Measurements from ENCODE around the gene TRIM46.

Gene TRIM46

DNA sequence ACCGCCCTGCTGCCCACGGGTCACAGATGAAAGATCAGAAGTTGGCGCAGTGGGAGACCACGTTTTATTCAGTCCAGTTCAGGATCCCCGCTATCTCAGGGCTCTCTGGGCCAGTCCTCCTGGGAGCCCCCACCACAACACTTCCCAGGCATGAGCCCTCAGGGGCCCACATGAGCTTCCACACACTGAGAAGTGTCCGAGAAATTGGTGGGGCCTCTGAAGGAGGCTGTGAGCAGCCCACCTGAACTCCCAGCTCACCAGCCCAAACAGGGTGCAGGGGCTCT is 12.1 kb downstream of the TRIM46 start:
- Histone ChIP-seq H4K20me1 (ENCODE audit: insufficient read depth) (no peaks in the 10 kb centered on the region), H3K27me3 (ENCODE audit: insufficient read depth, low read depth) (no peaks in the 10 kb centered on the region), H3K4me1 (ENCODE audit: low read depth, poor library complexity, severe bottlenecking) (peaks cover 4% of the 10 kb centered on the region), H2AFZ (ENCODE audit: low read depth) (no peak overlapping the region), H3K4me2 (no peak overlapping the region), H3K9ac (no peak overlapping the region), H3K4me3 (IDR thresholded peaks at IDR 0.05; ENCODE audit: insufficient read depth, low read depth, low read length) (no peak overlapping the region), H3K36me3 (ENCODE audit: insufficient read depth) (no peaks in the 10 kb centered on the region), H3K79me2 (ENCODE audit: insufficient read depth, low read depth) (no peaks in the 10 kb centered on the region), H3K27ac (no peak overlapping the region)
- TF ChIP-seq, protein P1, sequence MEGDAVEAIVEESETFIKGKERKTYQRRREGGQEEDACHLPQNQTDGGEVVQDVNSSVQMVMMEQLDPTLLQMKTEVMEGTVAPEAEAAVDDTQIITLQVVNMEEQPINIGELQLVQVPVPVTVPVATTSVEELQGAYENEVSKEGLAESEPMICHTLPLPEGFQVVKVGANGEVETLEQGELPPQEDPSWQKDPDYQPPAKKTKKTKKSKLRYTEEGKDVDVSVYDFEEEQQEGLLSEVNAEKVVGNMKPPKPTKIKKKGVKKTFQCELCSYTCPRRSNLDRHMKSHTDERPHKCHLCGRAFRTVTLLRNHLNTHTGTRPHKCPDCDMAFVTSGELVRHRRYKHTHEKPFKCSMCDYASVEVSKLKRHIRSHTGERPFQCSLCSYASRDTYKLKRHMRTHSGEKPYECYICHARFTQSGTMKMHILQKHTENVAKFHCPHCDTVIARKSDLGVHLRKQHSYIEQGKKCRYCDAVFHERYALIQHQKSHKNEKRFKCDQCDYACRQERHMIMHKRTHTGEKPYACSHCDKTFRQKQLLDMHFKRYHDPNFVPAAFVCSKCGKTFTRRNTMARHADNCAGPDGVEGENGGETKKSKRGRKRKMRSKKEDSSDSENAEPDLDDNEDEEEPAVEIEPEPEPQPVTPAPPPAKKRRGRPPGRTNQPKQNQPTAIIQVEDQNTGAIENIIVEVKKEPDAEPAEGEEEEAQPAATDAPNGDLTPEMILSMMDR (conservative IDR thresholded peaks at IDR 0.05; ENCODE audit: low read depth, low read length), result no peak

DNA sequence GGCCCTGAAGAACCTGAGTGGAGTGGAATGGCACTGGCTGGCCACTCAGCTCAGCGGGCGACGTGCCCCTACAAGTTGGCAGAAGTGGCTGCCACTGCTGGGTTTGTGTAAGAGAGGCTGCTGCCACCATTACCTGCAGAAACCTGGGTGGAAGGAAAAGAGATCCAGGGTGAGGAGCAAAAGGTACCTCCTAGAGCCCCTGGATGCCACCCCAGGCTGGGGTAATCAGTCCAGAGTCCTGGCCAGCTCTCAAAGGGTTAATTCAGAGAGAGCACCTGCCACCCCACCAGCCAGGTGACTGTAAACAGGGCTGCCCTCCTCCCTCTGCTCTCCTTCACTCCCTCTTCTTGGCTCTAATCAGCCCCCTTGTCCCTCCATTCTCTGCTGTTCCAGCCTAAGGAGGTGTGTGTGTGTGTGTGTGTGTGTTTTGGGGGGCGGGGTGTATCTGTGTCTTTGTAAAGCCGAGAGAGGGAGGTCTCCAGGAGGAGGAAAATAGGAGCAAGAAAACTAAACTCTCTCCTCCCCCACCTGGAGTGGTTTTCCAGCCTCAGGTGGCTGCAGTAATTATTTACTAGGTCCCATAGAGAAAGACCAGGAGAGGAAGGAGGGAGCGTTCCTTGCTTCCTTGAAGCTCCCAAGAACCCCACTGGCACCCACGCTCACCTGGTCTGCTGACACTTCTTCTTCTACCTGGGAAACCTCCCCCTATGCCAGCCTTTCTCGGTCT is 12.6 kb downstream of the TRIM46 start:
- Histone ChIP-seq H3K79me2 (ENCODE audit: insufficient read depth, low read depth) (no peaks in the 10 kb centered on the region), H3K9ac (no peak overlapping the region), H3K36me3 (ENCODE audit: insufficient read depth) (no peaks in the 10 kb centered on the region), H3K27me3 (ENCODE audit: insufficient read depth, low read depth) (no peaks in the 10 kb centered on the region), H3K4me1 (ENCODE audit: low read depth, poor library complexity, severe bottlenecking) (no peaks in the 10 kb centered on the region), H3K27ac (no peak overlapping the region), H3K4me2 (no peak overlapping the region), H2AFZ (ENCODE audit: low read depth) (no peak overlapping the region), H3K4me3 (IDR thresholded peaks at IDR 0.05; ENCODE audit: insufficient read depth, low read depth, low read length) (no peak overlapping the region), H4K20me1 (ENCODE audit: insufficient read depth) (no peaks in the 10 kb centered on the region)
- TF ChIP-seq, protein P1 (conservative IDR thresholded peaks at IDR 0.05; ENCODE audit: low read depth, low read length), result no peak

DNA sequence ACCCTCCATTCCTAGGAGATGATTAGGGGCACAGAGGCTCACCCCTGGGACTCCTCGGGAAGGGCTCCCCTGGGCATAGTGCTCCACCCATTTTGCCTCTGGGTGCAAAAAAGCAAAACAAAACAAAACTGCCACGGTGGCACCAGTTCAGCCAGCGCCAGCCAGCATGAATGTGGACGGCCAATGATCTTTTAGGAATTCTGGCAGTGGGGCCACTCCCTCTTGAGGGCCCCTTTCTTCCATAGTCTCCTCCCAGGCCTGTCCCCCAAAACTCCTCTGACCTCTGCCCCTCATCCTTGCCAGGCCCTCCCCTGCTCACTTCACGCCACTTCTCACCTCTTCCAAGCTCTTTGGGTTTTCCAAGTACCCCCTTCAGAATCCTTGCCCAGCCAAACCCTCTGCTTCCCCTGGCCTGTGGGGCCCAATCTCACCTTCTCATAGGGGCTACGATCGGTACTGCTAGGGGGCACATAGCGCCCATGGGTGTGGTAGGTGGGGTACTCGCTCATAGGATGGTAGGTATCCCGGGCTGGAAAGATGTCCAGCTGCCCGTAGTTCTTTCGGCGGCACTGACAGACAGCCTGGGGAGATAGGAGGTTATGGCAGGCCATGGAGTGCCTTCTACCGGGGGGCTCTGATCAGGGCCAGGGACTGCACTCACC is 13.3 kb downstream of the TRIM46 start:
- H4K20me1 ChIP-seq (ENCODE audit: insufficient read depth), result no peaks in the 10 kb centered on the region
- H3K4me2 ChIP-seq, result no peak overlapping the region
- no peak overlapping the region for H2AFZ ChIP-seq (ENCODE audit: low read depth)

GRCh38 chr1:155187456-155187891 is 13.8 kb downstream of the TRIM46 start:
- TF ChIP-seq, protein P1 (conservative IDR thresholded peaks at IDR 0.05; ENCODE audit: low read depth, low read length), result no peak
- H4K20me1 ChIP-seq (ENCODE audit: insufficient read depth), result no peaks in the 10 kb centered on the region
- no peaks in the 10 kb centered on the region for H3K79me2 ChIP-seq (ENCODE audit: insufficient read depth, low read depth)
- H3K4me3 ChIP-seq (IDR thresholded peaks at IDR 0.05; ENCODE audit: insufficient read depth, low read depth, low read length), result no peak overlapping the region
- no peak overlapping the region for H3K27ac ChIP-seq
- H3K27me3 ChIP-seq (ENCODE audit: insufficient read depth, low read depth), result no peaks in the 10 kb centered on the region
- H3K4me1 ChIP-seq (ENCODE audit: low read depth, poor library complexity, severe bottlenecking), result peaks cover 3% of the 10 kb centered on the region
- no peak overlapping the region for H3K9ac ChIP-seq
- no peaks in the 10 kb centered on the region for H3K36me3 ChIP-seq (ENCODE audit: insufficient read depth)
- no peak overlapping the region for H2AFZ ChIP-seq (ENCODE audit: low read depth)
- no peak overlapping the region for H3K4me2 ChIP-seq

More for the DNA sequence above, 13.3 kb downstream of the TRIM46 start:
- H3K27ac ChIP-seq, result no peak overlapping the region
- no peaks in the 10 kb centered on the region for H3K27me3 ChIP-seq (ENCODE audit: insufficient read depth, low read depth)
- no peak overlapping the region for H3K9ac ChIP-seq
- no peaks in the 10 kb centered on the region for H3K36me3 ChIP-seq (ENCODE audit: insufficient read depth)
- TF ChIP-seq, protein P1 (conservative IDR thresholded peaks at IDR 0.05; ENCODE audit: low read depth, low read length), result no peak
- H3K79me2 ChIP-seq (ENCODE audit: insufficient read depth, low read depth), result no peaks in the 10 kb centered on the region
- no peaks in the 10 kb centered on the region for H3K4me1 ChIP-seq (ENCODE audit: low read depth, poor library complexity, severe bottlenecking)
- no peak overlapping the region for H3K4me3 ChIP-seq (IDR thresholded peaks at IDR 0.05; ENCODE audit: insufficient read depth, low read depth, low read length)
